NCI-H2171 treated with DMSO at 0.1 percent for 48 hours (cell line): Measurements from ENCODE around the gene LIN28A.
"Not testable (repeated sequence)": the region's sequence is repeated elsewhere in the genome, so short reads cannot be mapped to it uniquely, and the experiment has no call there.

ENCODE experiments used
- DNase-seq: peaks from one replicate; lab custom pipeline; 2025; lab: John Stamatoyannopoulos, UW

Gene LIN28A, protein sequence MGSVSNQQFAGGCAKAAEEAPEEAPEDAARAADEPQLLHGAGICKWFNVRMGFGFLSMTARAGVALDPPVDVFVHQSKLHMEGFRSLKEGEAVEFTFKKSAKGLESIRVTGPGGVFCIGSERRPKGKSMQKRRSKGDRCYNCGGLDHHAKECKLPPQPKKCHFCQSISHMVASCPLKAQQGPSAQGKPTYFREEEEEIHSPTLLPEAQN

DNA sequence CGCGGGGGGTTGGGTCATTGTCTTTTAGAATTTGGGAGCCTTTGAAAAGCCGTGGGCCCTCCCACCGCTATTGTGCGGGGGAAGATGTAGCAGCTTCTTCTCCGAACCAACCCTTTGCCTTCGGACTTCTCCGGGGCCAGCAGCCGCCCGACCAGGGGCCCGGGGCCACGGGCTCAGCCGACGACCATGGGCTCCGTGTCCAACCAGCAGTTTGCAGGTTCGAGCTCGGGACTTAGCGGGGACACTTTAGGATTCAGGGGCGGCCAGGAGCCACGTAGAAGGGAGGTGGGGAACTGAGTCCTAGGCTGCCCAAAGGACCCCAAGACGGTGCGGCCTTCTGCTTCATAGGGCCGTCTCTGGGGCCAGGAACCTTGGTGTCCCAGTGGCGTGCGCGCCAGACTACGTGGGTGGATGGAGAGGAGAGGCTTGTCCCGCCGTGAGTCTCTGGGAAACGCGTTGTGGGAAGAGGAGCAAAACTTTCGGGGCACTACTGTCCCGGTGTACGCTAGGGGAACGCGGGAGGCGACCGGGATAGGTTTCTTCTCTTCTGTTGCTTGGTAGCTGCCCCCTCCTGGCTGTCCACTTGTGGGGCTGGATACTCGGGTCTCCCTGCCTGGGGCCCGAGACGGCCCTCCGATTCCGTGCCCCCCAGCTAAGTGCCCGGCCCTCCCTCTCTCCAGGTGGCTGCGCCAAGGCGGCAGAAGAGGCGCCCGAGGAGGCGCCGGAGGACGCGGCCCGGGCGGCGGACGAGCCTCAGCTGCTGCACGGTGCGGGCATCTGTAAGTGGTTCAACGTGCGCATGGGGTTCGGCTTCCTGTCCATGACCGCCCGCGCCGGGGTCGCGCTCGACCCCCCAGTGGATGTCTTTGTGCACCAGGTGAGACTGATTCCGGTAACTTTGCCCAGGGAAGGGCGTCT is at the start of gene LIN28A:
TSS of gene LIN28A (plus strand) at position 112 of the 918 bp plus-strand sequence. CDS start at position 187, 75 bp downstream.
- no peak for DNase-seq

DNA sequence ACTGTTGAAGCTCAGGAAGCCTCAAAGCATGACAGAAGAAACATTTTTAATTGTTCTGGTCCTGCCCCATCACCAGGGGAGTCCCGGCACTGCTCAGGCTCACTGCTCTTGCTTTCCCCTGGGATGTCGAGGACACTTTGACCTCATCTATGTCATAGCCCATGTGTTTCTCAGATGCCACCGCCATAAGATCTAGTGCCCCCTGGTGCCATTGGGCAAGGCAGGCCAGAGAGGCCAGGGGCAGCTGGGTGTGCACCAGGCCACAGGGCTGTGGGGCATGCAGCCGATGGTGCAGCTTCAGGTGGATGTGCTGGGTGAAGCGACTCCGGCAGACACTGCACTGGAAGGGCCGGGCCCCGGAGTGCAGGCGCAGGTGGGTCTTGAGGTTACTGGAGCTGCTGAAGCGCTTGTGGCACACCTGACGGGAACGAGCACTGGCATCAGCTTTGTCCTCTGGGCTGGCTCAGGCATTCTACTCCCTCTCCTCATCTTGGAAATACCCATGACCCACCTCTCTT is 49.0 kb upstream of the LIN28A start:
- DNase-seq = no peak

DNA sequence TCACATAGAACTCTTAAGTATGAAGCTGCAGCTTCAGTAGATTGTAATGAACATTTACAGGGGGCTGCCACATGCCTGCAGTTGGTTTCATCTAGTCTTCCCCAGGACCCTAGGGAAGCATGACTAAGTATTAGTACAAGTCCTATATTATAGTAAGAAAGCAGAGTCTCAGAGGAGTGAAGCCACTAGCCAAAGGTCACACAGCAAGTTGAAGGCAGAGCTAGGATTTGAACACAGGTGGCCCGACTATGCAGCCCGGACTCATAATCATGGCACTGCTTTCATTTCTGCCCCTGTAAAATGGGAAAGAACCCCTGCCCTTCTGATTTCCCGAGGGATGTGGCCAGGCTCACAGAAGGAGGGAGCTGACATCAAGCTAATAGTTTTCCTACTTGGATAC is 48.3 kb upstream of the LIN28A start:
- no peak for DNase-seq

DNA sequence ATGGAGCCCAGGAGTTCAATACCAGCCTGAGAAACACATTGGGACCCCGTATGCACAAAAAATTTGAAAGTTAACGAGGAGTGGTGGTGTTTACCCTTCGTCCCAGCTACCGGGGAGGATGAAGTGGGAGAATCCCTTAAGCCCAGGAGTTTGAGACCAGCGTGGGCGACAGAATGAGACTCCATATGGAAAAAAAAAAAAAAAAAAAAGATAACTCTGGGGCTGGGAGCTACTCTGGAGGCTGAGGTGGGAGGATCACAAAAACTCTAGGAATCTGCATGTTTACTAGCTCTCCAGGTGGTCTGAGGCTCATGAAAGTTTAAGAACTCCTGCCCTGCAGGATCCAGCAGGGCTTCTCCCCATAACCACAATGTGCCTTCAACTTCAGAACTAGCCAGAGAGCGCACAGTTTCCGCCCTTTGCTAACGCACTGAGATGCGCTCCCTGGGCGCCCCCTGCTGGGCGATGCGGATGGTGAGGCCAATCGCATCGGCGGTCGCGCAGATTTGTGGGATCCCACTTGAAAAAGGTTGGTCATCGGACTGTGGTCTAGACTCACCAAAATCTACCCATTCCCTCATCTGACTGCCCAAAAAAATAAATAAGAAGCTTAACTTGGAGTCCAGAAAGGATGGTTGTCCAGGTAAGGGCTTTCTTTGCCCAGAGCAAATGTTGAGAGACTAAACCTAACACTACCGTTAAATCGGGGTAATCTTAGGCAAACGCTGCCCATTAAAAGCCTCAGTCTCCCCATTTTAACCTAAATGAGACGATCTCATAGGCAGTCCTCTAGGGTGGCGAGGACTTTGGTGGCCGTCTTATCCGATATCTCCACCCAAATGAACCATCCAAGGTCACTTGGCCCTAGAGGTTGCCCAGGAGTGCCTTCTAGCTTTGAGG is 46.8 kb upstream of the LIN28A start:
- no peak for DNase-seq

DNA sequence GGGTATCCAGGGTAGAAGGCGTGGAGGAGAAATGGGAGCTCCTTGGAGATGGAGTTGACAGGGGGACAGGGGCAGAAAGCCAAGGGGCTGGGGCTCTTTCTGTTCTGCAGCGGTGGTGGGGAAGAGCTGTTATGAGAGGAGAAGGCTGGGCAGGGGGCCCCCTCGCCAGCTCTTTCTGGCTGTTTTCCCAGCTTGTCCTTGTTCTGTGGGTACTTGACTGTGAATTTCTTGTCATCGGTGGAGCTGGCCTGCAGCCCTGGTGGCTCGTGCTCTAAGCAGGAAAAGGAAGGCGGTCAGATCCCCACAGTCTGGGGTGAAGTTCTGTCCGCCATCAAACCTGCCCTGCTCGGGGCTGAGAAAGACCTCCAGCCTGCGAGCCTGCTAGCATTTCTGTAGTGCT is 45.7 kb upstream of the LIN28A start:
- DNase-seq = no peak

DNA sequence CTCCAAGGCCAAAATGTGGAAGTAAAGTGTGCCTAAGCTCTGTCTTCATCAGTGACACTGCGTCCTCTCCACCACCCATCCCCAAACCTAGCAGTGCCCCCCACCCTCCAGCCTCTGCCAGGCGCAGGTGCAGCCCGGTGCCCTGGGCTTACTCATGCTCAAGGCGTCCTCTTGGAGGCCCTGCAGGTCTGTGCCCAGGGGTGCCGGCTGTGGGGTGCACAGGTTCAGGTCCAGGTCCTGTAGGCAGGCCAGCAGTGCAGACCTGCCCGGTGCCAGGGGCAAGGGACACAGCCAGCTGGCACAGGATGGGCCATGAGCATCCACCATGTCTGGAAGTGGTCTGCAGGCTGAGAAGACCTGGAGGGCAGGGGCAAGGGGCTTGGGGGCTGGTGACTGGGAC is 43.2 kb upstream of the LIN28A start:
- no peak for DNase-seq

DNA sequence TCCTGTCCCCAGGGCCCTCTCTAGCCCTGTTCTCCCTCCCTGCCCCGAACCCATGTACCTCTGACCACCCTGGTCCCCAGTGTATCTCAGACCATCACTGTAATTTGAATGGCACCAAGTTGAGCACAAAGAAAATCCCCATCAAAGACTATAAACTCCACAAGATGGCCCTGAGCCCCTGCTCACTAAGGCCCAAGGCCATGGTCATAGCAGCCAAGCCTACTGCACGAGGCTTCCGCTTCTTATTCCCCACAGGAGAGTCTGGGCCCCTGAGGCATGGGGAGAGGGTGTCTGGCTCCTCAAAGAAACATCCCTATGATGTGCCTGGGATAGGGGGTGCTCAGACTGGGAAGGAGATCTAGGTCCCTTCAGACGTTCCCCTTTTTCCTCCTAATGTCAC is 42.6 kb upstream of the LIN28A start:
- DNase-seq = no peak

DNA sequence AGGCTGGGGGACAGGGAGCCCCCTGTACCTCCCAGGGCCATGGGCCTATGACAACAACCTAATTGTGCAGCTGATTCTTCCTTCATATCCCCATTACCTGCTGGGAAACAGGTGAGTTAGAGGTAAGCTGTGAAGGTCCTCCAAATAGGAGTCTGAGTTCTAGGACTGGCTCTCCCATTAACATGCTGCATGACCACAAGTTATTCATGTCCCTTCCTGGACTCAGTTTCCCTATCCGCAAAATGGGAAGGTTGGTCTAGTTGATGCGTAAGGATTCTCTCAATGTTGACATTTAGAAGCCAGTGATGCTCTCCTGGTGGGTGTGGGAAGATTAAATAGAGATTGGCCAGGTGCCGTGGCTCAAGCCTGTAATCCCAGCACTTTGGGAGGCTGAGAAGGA is 42.1 kb upstream of the LIN28A start:
- DNase-seq = no peak

DNA sequence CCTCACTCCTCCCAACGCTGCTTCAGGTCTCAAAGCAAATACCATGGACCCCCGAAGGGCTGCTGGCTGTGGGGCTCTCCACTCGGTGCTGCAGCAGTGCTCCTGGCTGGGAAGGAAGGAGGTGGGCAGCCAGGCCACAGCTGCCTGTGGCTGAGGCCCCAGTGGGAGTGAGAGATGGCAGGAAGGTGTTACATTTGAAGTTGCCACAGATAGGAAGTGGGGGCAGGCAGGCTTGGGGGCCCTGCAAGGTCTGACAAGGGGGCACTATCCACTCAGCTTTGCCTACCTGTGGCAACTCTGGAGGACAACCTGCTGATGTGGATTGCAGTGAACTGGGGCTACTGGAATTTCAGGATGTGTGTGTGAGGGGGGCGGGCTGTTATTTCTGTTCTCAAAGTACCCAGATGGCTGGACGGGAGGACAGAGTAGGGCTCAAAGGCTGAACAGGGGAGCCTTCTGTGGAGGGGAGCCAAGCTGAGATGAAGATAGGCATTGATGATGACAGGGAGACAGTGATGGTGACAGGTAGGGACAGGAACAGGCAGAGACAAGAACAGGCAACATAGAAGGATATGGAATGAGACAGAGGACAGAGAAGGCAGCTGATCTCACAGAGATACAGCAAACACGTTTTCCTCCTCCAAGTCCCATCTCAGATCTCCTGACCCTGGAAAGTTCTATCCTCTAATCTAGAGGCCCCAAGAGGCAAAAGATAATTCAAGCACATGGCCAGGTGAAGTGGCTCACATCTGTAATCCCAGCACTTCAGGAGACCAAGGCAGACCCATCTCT is 39.8 kb upstream of the LIN28A start:
- no peak for DNase-seq

DNA sequence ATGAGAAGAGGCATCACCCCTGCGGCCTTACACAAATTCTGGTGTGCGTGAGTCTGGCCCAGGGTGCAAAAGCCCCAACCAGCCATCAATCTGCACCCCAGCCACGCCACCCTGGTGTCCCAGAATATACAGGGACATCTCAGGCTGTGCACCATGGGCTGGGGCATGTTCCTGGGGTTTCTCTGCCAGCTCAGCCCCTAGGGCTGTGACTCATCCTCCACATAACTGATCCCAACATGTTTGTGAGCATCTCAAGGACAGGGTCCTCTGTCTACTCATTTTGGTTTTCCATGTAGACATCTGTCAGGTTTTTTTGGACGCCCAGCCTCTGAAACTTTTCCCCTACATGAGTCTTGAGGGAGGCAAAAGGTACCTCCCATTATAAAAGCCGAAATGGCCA is 38.6 kb upstream of the LIN28A start:
- no peak for DNase-seq

DNA sequence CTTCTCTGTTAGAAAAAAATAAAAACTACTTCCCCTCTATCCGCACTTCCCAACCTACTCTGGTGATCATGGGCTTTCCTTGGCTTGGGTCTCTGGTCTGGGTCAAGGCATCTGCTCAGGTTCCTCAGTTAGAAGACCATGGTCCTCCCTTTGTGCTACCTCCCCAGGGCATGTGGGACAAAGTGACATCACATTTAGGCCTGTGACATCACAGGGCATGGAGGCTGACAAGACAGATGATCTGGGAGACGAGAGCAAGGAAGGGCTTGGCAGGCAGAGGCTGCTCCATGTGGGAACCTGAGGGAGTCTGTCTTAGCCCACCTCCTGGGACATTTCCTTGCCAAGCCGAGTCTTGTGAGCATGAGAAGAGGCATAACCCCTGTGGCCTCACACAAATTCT is 38.0 kb upstream of the LIN28A start, which contains the start of gene ZNF683:
TSS of gene ZNF683 (minus strand) at position 140 of the 400 bp plus-strand sequence. CDS start 4,179 bp downstream, outside the sequence.
- not testable (repeated sequence) for DNase-seq

DNA sequence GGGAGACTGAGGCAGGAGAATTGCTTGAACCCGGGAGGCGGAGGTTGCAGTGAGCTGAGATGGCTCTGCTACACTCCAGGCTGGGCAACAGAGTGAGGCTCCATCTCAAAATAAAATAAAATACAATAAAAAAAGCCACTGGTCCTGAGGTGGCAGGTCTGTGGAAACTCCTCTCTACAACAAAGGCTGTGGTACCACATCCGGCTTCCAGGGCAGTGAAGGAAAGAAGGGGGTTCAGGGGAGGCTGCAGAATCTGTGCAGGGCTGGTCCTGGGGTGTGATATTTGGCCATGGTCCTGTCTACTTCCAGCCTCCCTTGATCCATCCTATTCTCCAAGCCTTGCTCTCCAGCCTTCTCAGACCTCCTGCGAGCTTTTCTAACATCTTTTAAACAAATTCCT is 37.3 kb upstream of the LIN28A start:
- DNase-seq = no peak

DNA sequence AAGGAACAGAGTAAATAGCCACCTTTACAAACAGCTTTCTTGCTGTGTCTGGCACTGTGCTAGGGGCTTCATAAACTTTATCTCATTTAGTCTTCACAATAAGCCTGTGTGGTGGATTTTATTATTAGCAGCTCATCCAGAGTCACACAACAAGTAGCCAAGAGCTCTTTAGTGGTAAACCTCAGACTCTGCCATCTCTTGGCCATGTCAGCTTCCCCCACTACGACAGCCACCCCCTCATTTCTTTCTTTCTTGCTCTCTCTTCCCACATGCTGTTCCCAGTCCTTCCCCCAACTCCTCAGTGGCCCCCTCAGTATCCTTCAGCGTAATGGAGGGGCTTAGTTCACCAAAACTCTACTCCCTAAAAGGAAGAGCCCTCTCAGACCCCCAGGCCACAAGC is 36.8 kb upstream of the LIN28A start:
- DNase-seq = no peak

DNA sequence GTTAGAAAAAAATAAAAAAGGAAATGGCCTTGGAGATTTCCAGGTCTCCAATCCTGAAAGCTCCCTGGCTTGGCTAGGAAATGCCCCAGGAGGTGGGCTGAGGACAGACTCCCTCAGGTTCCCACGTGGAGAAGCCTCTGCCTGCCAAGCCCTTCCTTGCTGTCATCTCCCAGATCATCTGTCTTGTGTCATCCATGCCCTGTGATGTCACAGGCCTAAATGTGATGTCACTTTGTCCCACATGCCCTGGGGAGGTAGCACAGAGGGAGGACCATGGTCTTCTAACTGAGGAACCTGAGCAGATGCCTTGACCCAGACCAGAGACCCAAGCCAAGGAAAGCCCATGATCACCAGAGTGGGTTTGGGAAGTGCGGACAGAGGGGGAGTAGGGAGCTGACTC is 36.3 kb upstream of the LIN28A start:
- DNase-seq = not testable (repeated sequence)

DNA sequence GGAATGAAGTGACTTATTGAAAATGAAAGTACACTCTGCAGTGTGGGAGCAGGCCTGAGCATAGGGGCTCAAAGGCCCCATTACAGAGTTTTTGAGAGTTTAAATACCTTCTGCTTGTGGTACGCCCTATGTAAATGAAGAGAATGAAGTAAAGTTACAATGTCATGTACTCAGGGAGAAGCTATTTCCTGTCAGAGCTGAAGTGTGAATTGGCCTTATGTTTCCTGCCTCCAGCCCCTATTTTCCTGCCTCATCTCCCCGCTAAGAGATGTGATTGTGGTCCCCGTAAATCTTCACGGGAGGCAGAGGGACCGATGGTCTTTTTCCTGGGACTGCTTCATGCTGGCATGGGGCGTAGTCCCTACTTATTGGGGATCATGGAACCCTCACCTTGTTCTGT is 35.5 kb upstream of the LIN28A start:
- no peak for DNase-seq

DNA sequence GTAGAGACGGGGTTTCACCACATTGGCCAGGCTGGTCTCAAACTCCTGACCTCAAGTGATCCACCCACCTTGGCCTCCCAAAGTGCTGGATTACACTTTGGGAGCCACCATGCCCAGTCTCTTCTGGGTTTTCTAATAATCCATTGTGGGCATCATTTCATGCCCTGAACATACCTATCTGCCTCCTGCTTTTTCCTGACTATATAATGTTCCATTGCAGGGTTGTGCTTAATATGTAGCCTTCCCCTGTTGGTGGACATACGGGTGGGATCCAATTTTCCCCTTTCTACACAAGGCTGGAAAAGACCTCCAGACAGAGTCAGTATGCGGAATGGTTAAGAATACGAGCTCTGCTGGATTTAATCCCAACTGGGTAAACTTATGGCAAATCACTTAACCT is 34.6 kb upstream of the LIN28A start:
- DNase-seq = no peak

DNA sequence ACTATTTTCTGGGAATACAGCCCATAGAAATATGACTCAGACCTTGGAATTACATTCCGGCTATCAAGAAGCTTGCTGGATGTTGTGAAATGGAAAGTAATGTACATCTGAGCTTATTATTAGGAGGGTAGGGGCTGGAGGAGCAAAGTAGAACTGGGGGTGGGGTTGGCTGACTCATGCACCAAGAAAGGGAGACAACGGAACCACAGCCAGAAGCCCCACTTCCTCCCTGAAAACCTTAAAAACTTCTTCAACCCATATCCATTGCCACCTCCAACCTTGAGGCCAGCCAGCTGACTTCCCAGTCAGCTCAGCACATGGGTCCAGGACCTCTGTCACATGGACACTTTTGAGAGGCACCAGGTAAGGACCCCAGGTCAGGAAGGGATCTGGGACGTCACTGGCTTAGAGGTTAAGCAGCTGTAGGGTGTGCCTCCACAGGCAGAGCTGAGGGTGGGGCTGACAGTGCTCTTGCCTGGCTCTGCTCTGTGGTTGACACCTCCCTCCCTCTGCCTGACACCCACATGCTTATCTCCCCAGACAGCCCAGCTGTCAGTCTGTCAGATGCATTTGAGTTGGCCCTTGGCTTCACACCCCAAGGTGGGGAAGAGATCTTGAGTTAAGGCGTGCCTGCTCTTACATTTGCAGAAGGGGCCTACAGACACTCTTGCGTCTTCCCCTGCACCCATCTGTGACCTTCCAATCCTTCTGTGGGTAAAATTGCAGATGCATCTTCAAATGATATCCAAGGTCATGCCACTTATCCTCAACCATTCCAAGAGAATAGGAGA is 32.3 kb upstream of the LIN28A start:
- DNase-seq = no peak

DNA sequence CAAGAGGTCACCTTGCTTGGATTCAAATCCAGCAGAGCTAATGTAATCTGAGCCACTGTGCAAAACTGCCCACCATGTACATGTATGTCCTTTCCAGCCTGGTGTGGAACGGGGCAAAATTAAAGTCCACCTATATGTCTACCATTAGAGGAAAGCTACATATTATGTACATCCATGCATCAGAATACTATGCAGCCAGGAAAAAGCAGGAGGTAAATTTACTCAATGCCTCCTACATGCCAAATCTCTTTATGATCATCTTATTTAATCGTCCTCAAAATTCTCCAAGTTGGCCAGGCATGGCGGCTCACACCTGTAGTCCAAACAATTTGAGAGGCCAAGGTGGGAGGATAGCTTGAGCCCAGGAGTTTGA is 31.8 kb upstream of the LIN28A start:
- DNase-seq = no peak

DNA sequence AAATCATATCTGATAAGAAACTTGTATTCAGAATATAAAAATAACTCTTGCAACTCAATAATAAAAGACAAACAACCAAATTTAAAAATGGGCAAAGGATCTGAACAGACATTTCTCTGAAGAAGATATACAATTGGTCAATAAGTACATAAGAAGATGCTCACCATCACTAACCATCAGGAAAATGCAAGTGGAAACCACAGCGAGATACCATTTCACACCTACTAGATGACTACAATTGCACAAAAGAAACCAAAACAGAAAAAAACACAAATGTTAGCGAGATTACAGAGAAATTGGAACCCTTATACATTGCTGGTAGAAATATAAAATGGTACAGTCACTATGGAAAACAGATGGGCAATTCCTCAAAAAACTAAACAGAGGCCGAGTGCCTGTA is 26.5 kb upstream of the LIN28A start:
- no peak for DNase-seq

DNA sequence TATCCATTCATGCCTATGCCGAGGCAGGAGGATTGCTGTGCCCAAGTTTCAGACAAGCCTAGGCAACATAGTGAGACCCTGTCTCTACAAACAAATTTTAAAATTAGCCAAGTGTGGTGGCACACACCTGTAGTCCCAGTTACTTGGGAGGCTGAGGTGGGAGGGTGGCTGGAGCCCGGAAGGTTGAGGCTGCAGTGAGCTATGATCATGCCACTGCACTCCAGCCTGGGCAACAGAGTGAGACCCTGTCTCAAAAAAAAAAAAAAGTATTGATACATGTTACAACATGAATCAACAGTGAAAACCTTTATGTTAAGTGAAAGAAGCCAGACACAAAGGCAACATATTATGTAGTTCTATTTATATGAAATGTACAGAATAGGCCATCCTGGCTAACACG is 25.6 kb upstream of the LIN28A start:
- DNase-seq = not testable (repeated sequence)

DNA sequence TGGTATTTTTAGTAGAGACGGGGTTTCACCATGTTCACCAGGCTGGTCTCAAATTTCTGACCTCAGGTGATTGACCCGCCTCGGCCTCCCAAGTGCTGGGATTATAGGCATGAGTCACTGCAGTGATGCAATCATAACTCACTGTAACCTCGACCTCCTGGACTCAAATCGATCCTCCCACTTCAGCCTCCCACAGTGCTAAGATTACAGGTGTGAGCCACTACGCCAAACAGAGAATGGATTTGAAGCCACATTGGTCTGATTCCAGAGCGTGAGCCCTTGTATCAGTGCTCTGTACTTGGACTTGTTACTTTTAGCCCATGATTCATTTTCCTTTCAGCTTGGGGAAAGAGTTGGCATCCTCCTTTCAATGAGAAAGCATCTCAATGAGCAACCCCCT is 23.2 kb upstream of the LIN28A start:
- no peak for DNase-seq
